Mesenchymal stem cell (in vitro differentiated cells and primary cell): ENCODE measurements around the gene USP20.

Experiments
- DNase-seq: peaks from one replicate; pipeline ENCODE4 v3.0.0-alpha.2; 2013
- H2AFZ ChIP-seq: one replicate; pipeline ENCODE4 v1.6.1; 2013; ENCODE audit warnings: low read depth, mild to moderate bottlenecking, control low read depth, inconsistent platforms, low read length, moderate library complexity
- H2AK5ac ChIP-seq: 2 replicates; pipeline ENCODE4 v1.6.1; 2013; ENCODE audit warnings: low read length, moderate library complexity, mild to moderate bottlenecking, inconsistent platforms; ENCODE audit not compliant: severe bottlenecking
- H2BK120ac ChIP-seq: one replicate; pipeline ENCODE4 v1.6.1; 2013; ENCODE audit warnings: low read depth, mild to moderate bottlenecking, inconsistent platforms, low read length, moderate library complexity
- H2BK12ac ChIP-seq, 2 experiments: one replicate each; pipeline ENCODE4 v1.6.1; 2013; ENCODE audit warnings: inconsistent platforms in 2 of 2, low read length in 2 of 2, mild to moderate bottlenecking in 2 of 2, moderate library complexity in 2 of 2, control low read depth in 1 of 2
- H2BK15ac ChIP-seq: one replicate; pipeline ENCODE4 v1.6.1; 2013; ENCODE audit warnings: mild to moderate bottlenecking, low read depth, inconsistent platforms; ENCODE audit not compliant: poor library complexity, severe bottlenecking
- H2BK5ac ChIP-seq: 2 replicates; pipeline ENCODE4 v1.6.1; 2013; ENCODE audit warnings: low read depth, mild to moderate bottlenecking, low read length, control low read depth, inconsistent platforms; ENCODE audit not compliant: poor library complexity, severe bottlenecking
- H3K14ac ChIP-seq, 2 experiments: one replicate each; pipeline ENCODE4 v1.6.1; 2013; ENCODE audit warnings: inconsistent platforms in 2 of 2, low read length in 2 of 2, control low read depth in 1 of 2, mild to moderate bottlenecking in 1 of 2, moderate library complexity in 1 of 2
- H3K18ac ChIP-seq, 2 experiments: one replicate each; pipeline ENCODE4 v1.6.1; 2013; ENCODE audit warnings: inconsistent platforms in 2 of 2, low read length in 2 of 2, control low read depth in 1 of 2, low read depth in 1 of 2, mild to moderate bottlenecking in 1 of 2
- H3K23ac ChIP-seq, 2 experiments: one replicate each; pipeline ENCODE4 v1.6.1; 2013; ENCODE audit warnings: inconsistent platforms in 2 of 2, low read length in 2 of 2, mild to moderate bottlenecking in 2 of 2, moderate library complexity in 2 of 2, control low read depth in 1 of 2
- H3K27ac ChIP-seq: 2 replicates; pipeline ENCODE4 v1.5.1; 2013; ENCODE audit warnings: mild to moderate bottlenecking, moderate library complexity, low read length, control low read depth, inconsistent platforms; ENCODE audit not compliant: poor library complexity, severe bottlenecking
- H3K27me3 ChIP-seq, 2 experiments: 2 replicates each; pipeline versions ENCODE4 v1.6.1 to v1.7.0; 2013; ENCODE audit warnings: low read length in 2 of 2, mild to moderate bottlenecking in 2 of 2, moderate library complexity in 2 of 2, control low read depth in 1 of 2, inconsistent platforms in 1 of 2; ENCODE audit not compliant: control insufficient read depth in 1 of 2, insufficient read depth in 1 of 2
- H3K36me3 ChIP-seq, 2 experiments: 2 replicates each; pipeline versions ENCODE4 v1.6.1 to v1.7.0; 2013; ENCODE audit warnings: low read length in 2 of 2, control low read depth in 1 of 2, inconsistent platforms in 1 of 2, low read depth in 1 of 2, mild to moderate bottlenecking in 1 of 2; ENCODE audit not compliant: insufficient read depth in 2 of 2, control insufficient read depth in 1 of 2
- H3K4ac ChIP-seq, 2 experiments: one replicate each; pipeline ENCODE4 v1.6.1; 2013; ENCODE audit warnings: inconsistent platforms in 2 of 2, low read length in 2 of 2, mild to moderate bottlenecking in 2 of 2, moderate library complexity in 2 of 2, control low read depth in 1 of 2, low read depth in 1 of 2
- H3K4me1 ChIP-seq: 2 replicates; pipeline ENCODE4 v1.6.1; 2013; ENCODE audit warnings: low read depth, low read length, control low read depth; ENCODE audit not compliant: control insufficient read depth, insufficient read depth
- H3K4me2 ChIP-seq: 2 replicates; pipeline ENCODE4 v1.6.1; 2013; ENCODE audit warnings: low read length, mild to moderate bottlenecking, inconsistent platforms; ENCODE audit not compliant: poor library complexity, severe bottlenecking
- H3K4me3 ChIP-seq, 2 experiments: 2 replicates each; pipeline versions ENCODE4 v1.5.1 to v1.7.0; 2013; ENCODE audit warnings: low read length in 2 of 2, mild to moderate bottlenecking in 2 of 2, control low read depth in 1 of 2, low read depth in 1 of 2; ENCODE audit not compliant: insufficient read depth in 1 of 2
- H3K79me1 ChIP-seq: replicated peaks from 2 replicates; pipeline ENCODE4 v1.6.1; 2013; ENCODE audit warnings: mild to moderate bottlenecking, control low read depth, low read length, inconsistent platforms; ENCODE audit not compliant: poor library complexity, severe bottlenecking
- H3K9ac ChIP-seq: 2 replicates; pipeline ENCODE4 v1.7.0; 2013; ENCODE audit warnings: mild to moderate bottlenecking, low read length, moderate library complexity
- H3K9me3 ChIP-seq: 2 replicates; pipeline ENCODE4 v1.7.0; 2013; ENCODE audit warnings: mild to moderate bottlenecking, low read length; ENCODE audit not compliant: control insufficient read depth
- H4K8ac ChIP-seq: one replicate; pipeline ENCODE4 v1.6.1; 2013; ENCODE audit warnings: inconsistent platforms, mild to moderate bottlenecking, low read length, moderate library complexity
- H4K91ac ChIP-seq: one replicate; pipeline ENCODE4 v1.6.1; 2013; ENCODE audit warnings: mild to moderate bottlenecking, low read length, inconsistent platforms
- WGBS: methylation state at CpG from one replicate; pipeline ENCODE4 v1.1.7; 2013; ENCODE audit warnings: mixed read lengths; 5-methylcytosine and 5-hydroxymethylcytosine counted together

Gene USP20

GRCh38 chr9:129814432-129815223 is 20.6 kb upstream of the USP20 start:
- H2AK5ac ChIP-seq = no peak overlapping the region
- H3K9ac ChIP-seq = no peak overlapping the region
- no peaks in the 10 kb centered on the region for H3K27me3 ChIP-seq
- H3K14ac ChIP-seq = no peak overlapping the region
- H2BK15ac ChIP-seq = no peak overlapping the region
- no peak overlapping the region for H3K27ac ChIP-seq
- WGBS = 95% methylated on average over 17 of the region's 17 CpGs
- H2BK5ac ChIP-seq = no peak overlapping the region
- no peak overlapping the region for H3K4me2 ChIP-seq
- H2AFZ ChIP-seq = no peak overlapping the region
- DNase-seq = no peak
- H4K8ac ChIP-seq = no peak overlapping the region
- no peak overlapping the region for H4K91ac ChIP-seq
- H3K4me1 ChIP-seq = no peaks in the 10 kb centered on the region
- peaks cover 72 to 80% of the 10 kb centered on the region in 2 experiments for H3K36me3 ChIP-seq
- no peak overlapping the region for H2BK120ac ChIP-seq
- H3K18ac ChIP-seq = no peak overlapping the region
- no peak overlapping the region for H3K4me3 ChIP-seq
- no peak overlapping the region for H3K23ac ChIP-seq
- no peak overlapping the region for H2BK12ac ChIP-seq
- H3K79me1 ChIP-seq = peaks cover 49% of the 10 kb centered on the region
- H3K9me3 ChIP-seq = no peaks in the 10 kb centered on the region
- H3K4ac ChIP-seq = no peak overlapping the region

GRCh38 chr9:129815278-129815677 is 20.0 kb upstream of the USP20 start:
- no peaks in the 10 kb centered on the region for H3K9me3 ChIP-seq

GRCh38 chr9:129816501-129817435 is 18.5 kb upstream of the USP20 start:
- DNase-seq = no peak
- no peaks in the 10 kb centered on the region for H3K4me1 ChIP-seq
- no peak overlapping the region for H3K4me2 ChIP-seq
- peaks cover 83 to 87% of the 10 kb centered on the region in 2 experiments for H3K36me3 ChIP-seq
- H2BK12ac ChIP-seq = no peak overlapping the region
- no peak overlapping the region for H3K27ac ChIP-seq
- H2AFZ ChIP-seq = no peak overlapping the region
- no peak overlapping the region for H3K14ac ChIP-seq
- H2BK15ac ChIP-seq = no peak overlapping the region
- H3K23ac ChIP-seq = no peak overlapping the region
- H3K79me1 ChIP-seq = peaks cover 53% of the 10 kb centered on the region
- WGBS = 95% methylated on average over 14 of the region's 14 CpGs
- H3K9me3 ChIP-seq = no peaks in the 10 kb centered on the region
- no peak overlapping the region for H2AK5ac ChIP-seq
- no peak overlapping the region for H3K9ac ChIP-seq
- H4K91ac ChIP-seq = no peak overlapping the region
- no peak overlapping the region for H3K4ac ChIP-seq
- no peaks in the 10 kb centered on the region for H3K27me3 ChIP-seq
- no peak overlapping the region for H4K8ac ChIP-seq
- no peak overlapping the region for H3K4me3 ChIP-seq
- H3K18ac ChIP-seq = no peak overlapping the region
- H2BK5ac ChIP-seq = no peak overlapping the region
- no peak overlapping the region for H2BK120ac ChIP-seq

More at GRCh38 chr9:129815278-129815677, 20.0 kb upstream of the USP20 start:
- Histone ChIP-seq H3K4ac (no peak overlapping the region), H3K18ac (no peak overlapping the region), H3K27me3 (no peaks in the 10 kb centered on the region), H3K79me1 (peaks cover 45% of the 10 kb centered on the region), H3K4me3 (no peak overlapping the region), H2AFZ (no peak overlapping the region), H2BK5ac (no peak overlapping the region), H3K9ac (no peak overlapping the region), H3K4me2 (no peak overlapping the region), H3K23ac (no peak overlapping the region), H3K27ac (no peak overlapping the region), H4K91ac (no peak overlapping the region), H2AK5ac (no peak overlapping the region), H4K8ac (no peak overlapping the region), H3K4me1 (no peaks in the 10 kb centered on the region), H3K14ac (no peak overlapping the region), H2BK15ac (no peak overlapping the region), H3K36me3 (peaks cover 70 to 79% of the 10 kb centered on the region in 2 experiments), H2BK12ac (no peak overlapping the region), H2BK120ac (no peak overlapping the region)
- WGBS = 96% methylated on average over 11 of the region's 11 CpGs
- no peak for DNase-seq
